K562 (cell line): ENCODE measurements around the gene PDLIM7. TPM values are rescaled to one million over a fixed set of nuclear protein-coding genes. Genes with fewer than 3 reads are reported as not detected.

Experiments
- ATAC-seq: fragments of 200-7000 bp; cut with Tn5 transposase; 3 replicates; pipeline ENCODE4 v1.9.1; 2020; ENCODE audit warnings: moderate library complexity
- BruUV-seq: library from RNA; stranded (reverse); fragments of 400-500 nt; replicated peaks from 2 replicates; lab custom pipeline; 2021; lab: Mats Ljungman, UMichigan
- CTCF ChIA-PET: fragments of 300-600 bp; formaldehyde crosslinking; extraction: SDS; loops from one replicate; lab custom pipeline; 2021; ENCODE audit warnings: low intra/inter-chr PET ratio; lab: Yijun Ruan, JAX
- POLR2A ChIA-PET: fragments of 300-600, 350-650 bp; sonication (Branson Sonifier 250); formaldehyde crosslinking; extraction: SDS; loops from one replicate; lab custom pipeline; 2021; ENCODE audit warnings: antibody characterized with exemption, inconsistent platforms; lab: Yijun Ruan, JAX
- DNase-seq, 4 experiments: peaks; one replicate each; pipeline versions ENCODE4 v3.0.0 to v3.0.0-alpha.2; 2011 to 2018; ENCODE audit warnings: low spot score in 3 of 4, mixed read lengths in 3 of 4; ENCODE audit errors: extremely low read depth in 1 of 4
- FAIRE-seq: peaks from 2 replicates; lab custom pipeline; 2011; peaks lifted over from hg19 to GRCh38; lab: Jason Lieb, UNC
- H2AFZ ChIP-seq: 2 replicates; pipeline ENCODE4 v1.6.0; 2011; ENCODE audit warnings: low read depth, low read length, control low read depth, inconsistent platforms
- H3K27ac ChIP-seq: fragments of 200-600 bp; 3 replicates; pipeline ENCODE4 v1.8.0; 2011; ENCODE audit warnings: low read depth, mild to moderate bottlenecking, control low read depth, inconsistent platforms, low read length, moderate library complexity, mixed read lengths; ENCODE audit errors: extremely low read depth
- H3K27me3 ChIP-seq, 2 experiments: fragments of 300-600 bp in 1 of 2; 2 replicates in 1 of 2; 3 replicates in 1 of 2; pipeline versions ENCODE4 v1.6.0 to v1.8.0; 2011; ENCODE audit warnings: inconsistent platforms in 2 of 2, low read length in 2 of 2, mild to moderate bottlenecking in 1 of 2, mixed read lengths in 1 of 2, moderate library complexity in 1 of 2; ENCODE audit not compliant: control insufficient read depth in 2 of 2, insufficient read depth in 2 of 2
- H3K36me3 ChIP-seq: fragments of 300-600 bp; 3 replicates; pipeline ENCODE4 v1.8.0; 2011; ENCODE audit warnings: mild to moderate bottlenecking, low read length, inconsistent platforms; ENCODE audit not compliant: control insufficient read depth, insufficient read depth
- H3K4me1 ChIP-seq, 2 experiments: fragments of 200-600 bp in 1 of 2; replicated peaks in 1 of 2; 2 replicates in 1 of 2; 3 replicates in 1 of 2; pipeline versions ENCODE4 v1.5.1 to v1.8.0; 2011; ENCODE audit warnings: inconsistent platforms in 2 of 2, low read length in 2 of 2, mild to moderate bottlenecking in 1 of 2, mixed read lengths in 1 of 2, moderate library complexity in 1 of 2; ENCODE audit not compliant: control insufficient read depth in 2 of 2, insufficient read depth in 2 of 2
- H3K4me2 ChIP-seq: 2 replicates; pipeline ENCODE4 v1.6.1; 2011; ENCODE audit warnings: low read length, control low read depth, inconsistent platforms, mixed read lengths; ENCODE audit not compliant: insufficient read depth
- H3K4me3 ChIP-seq: fragments of 200-600 bp; sonication (generic), shearing (Covaris generic); 2 replicates; pipeline ENCODE4 v1.5.1; 2016; ENCODE audit warnings: control low read depth, inconsistent platforms
- H3K79me2 ChIP-seq: fragments of 200-600 bp; 3 replicates; pipeline ENCODE4 v1.8.0; 2011; ENCODE audit warnings: low read length, inconsistent platforms; ENCODE audit not compliant: control insufficient read depth, insufficient read depth
- H3K9ac ChIP-seq, 2 experiments: 2 replicates each; pipeline versions ENCODE4 v1.6.0 to v1.6.1; 2011; ENCODE audit warnings: low read depth in 2 of 2, low read length in 2 of 2, control low read depth in 1 of 2, inconsistent platforms in 1 of 2, mild to moderate bottlenecking in 1 of 2, mixed read lengths in 1 of 2; ENCODE audit not compliant: insufficient read depth in 1 of 2
- H3K9me1 ChIP-seq: one replicate; pipeline ENCODE4 v1.6.0; 2011; ENCODE audit warnings: inconsistent platforms, mild to moderate bottlenecking, low read length, moderate library complexity; ENCODE audit not compliant: control insufficient read depth, insufficient read depth
- H3K9me3 ChIP-seq: replicated peaks from 2 replicates; pipeline ENCODE4 v1.5.1; 2011; ENCODE audit warnings: low read depth, low read length, inconsistent platforms; ENCODE audit not compliant: control insufficient read depth, insufficient read depth
- H4K20me1 ChIP-seq: replicated peaks from 2 replicates; pipeline ENCODE4 v1.6.1; 2011; ENCODE audit warnings: low read length, inconsistent platforms, mixed read lengths; ENCODE audit not compliant: control insufficient read depth, insufficient read depth
- BCLAF1 ChIP-seq, 2 experiments: fragments of 450-650 bp in 1 of 2; IDR thresholded peaks; 2 replicates each; pipeline ENCODE4 v1.6.1; 2011 to 2017; ENCODE audit warnings: low read depth in 2 of 2, antibody characterized with exemption in 1 of 2, borderline replicate concordance in 1 of 2, low read length in 1 of 2, mild to moderate bottlenecking in 1 of 2, mixed read lengths in 1 of 2; ENCODE audit not compliant: control insufficient read depth in 1 of 2
- BRD4 ChIP-seq: fragments of 200-600 bp; sonication (generic); IDR thresholded peaks from 2 replicates; pipeline ENCODE4 v1.6.1; 2017; ENCODE audit warnings: inconsistent platforms
- BRF1 ChIP-seq: IDR thresholded peaks from 3 replicates; pipeline ENCODE4 v1.6.1; 2011; ENCODE audit warnings: borderline replicate concordance, mild to moderate bottlenecking; ENCODE audit not compliant: insufficient read length; ENCODE audit errors: extremely low read depth
- CBFA2T3 ChIP-seq: fragments of 450-650 bp; IDR thresholded peaks from 2 replicates; pipeline ENCODE4 v1.6.1; 2017
- ELF1 ChIP-seq: fragments of 200-800 bp; sonication (Bioruptor generic); IDR thresholded peaks from 2 replicates; pipeline ENCODE4 v1.6.1; 2016; ENCODE audit warnings: missing genetic modification characterization, missing compliant biosample characterization
- EZH2 ChIP-seq: IDR thresholded peaks from 2 replicates; pipeline ENCODE4 v1.6.1; 2012; ENCODE audit warnings: low read depth, mild to moderate bottlenecking, inconsistent platforms, low read length, borderline replicate concordance
- GTF2F1 ChIP-seq: IDR thresholded peaks from 2 replicates; pipeline ENCODE4 v1.6.1; 2011; ENCODE audit warnings: low read depth, low read length, improper control_type of control experiment
- HMG20A ChIP-seq: fragments of 450-650 bp; formaldehyde crosslinking; conservative IDR thresholded peaks from 2 replicates; pipeline ENCODE4 v1.4.0; 2020; ENCODE audit warnings: mild to moderate bottlenecking, mixed read lengths
- JUN ChIP-seq, 2 experiments: sonication (generic) in 1 of 2; formaldehyde crosslinking in 1 of 2; IDR thresholded peaks; 2 replicates each; pipeline versions ENCODE4 v1.6.1 to v1.8.0; 2012 to 2022; ENCODE audit warnings: borderline replicate concordance in 2 of 2, mild to moderate bottlenecking in 2 of 2, improper control_type of control experiment in 1 of 2, low read depth in 1 of 2, low read length in 1 of 2, missing genetic modification reagents in 1 of 2
- NR1H2 ChIP-seq: sonication (generic); formaldehyde crosslinking; IDR thresholded peaks from 2 replicates; pipeline ENCODE4 v1.4.0; 2020; ENCODE audit warnings: mild to moderate bottlenecking, missing genetic modification reagents
- PRPF4 ChIP-seq: fragments of 200-400 bp; formaldehyde crosslinking; IDR thresholded peaks from one replicate; pipeline ENCODE4 v1.6.1; 2017; ENCODE audit warnings: low read length, low read depth, mild to moderate bottlenecking; ENCODE audit not compliant: insufficient read depth, poor library complexity, severe bottlenecking
- RBM25 ChIP-seq: fragments of 200-400 bp; formaldehyde crosslinking; IDR thresholded peaks from 2 replicates; pipeline ENCODE4 v1.6.1; 2018; ENCODE audit warnings: low read length, low read depth, moderate library complexity; ENCODE audit not compliant: severe bottlenecking
- SMARCC2 ChIP-seq: fragments of 450-650 bp; IDR thresholded peaks from 2 replicates; pipeline ENCODE4 v1.6.1; 2017; ENCODE audit warnings: antibody characterized with exemption, moderate library complexity, mild to moderate bottlenecking, low read depth
- ZNF766 ChIP-seq: fragments of 200-800 bp; sonication (Bioruptor generic); conservative IDR thresholded peaks from 2 replicates; pipeline ENCODE4 v1.6.1; 2016; ENCODE audit warnings: missing genetic modification characterization, missing compliant biosample characterization
- whole genome bisulfite sequencing: fragments of 100-300 bp; shearing (Covaris generic); methylation state at CpG from one replicate; pipeline ENCODE4 v1.1.6; 2016; ENCODE audit warnings: low coverage, mixed read lengths; ENCODE audit not compliant: insufficient coverage; ENCODE audit errors: missing lambda C conversion rate; 5-methylcytosine and 5-hydroxymethylcytosine counted together
- in situ Hi-C: fragments of 300-500 bp; cut with MboI; formaldehyde crosslinking; loops from 4 replicates; pipeline ENCODE4 v1.15.0; 2018; ENCODE audit warnings: inconsistent platforms, mixed read lengths
- intact Hi-C: fragments of 100-400 bp; cut with micrococcal nuclease; formaldehyde crosslinking; loops from 2 replicates; pipeline ENCODE4 v1.14.2; 2022
- polyA plus RNA-seq, 8 experiments: library from polyadenylated mRNA; depleted of rRNA in 4 of 8; stranded (reverse) in 5 of 8; unstranded in 3 of 8; fragments of >200 nt; fragmentation: Nextera tagmentation in 2 of 8; fragmentation: Illumina TruSeq in 1 of 8; extraction: Ambion mirVana in 2 of 8; extraction: Trizol in 1 of 8; gene quantifications; 2 replicates each; pipeline versions ENCODE4 v1.2.1 to v1.2.3, GENCODE V29; 2011 to 2014; ENCODE audit warnings: inconsistent platforms in 1 of 8, missing spikeins in 1 of 8
- total RNA-seq, 7 experiments: library from RNA; depleted of rRNA in 6 of 7; stranded (reverse); fragments of >200 nt in 6 of 7; fragmentation: Illumina TruSeq in 2 of 7; extraction: Trizol in 2 of 7; gene quantifications; 2 replicates each; pipeline versions ENCODE4 v1.2.1 to v1.2.3, GENCODE V29; 2011 to 2021; ENCODE audit warnings: low replicate concordance in 1 of 7

The PDLIM7 gene
- total and polyA plus RNA-seq, 9 of the 15 experiments (the other 6 are each of a cell fraction or from before 2014, with no cell fraction given): 2.1 to 124 (median 32.6) TPM

GRCh38 chr5:177476531-177477233 is 20.7 kb downstream of the PDLIM7 start:
- peak overlapping the region; percentile 45; the same call in 2 of the 3 replicates for H3K27ac ChIP-seq
- in situ Hi-C loops (no loop called here), intact Hi-C loops (no loop called here)
- 59% methylated on average over 17 of the region's 18 CpGs for WGBS
- ChIA-PET CTCF (no interaction called here), POLR2A (interaction anchor here (0.6 to 5.4 kb wide), 11 partner anchors 9 to 482 kb away, joined by 3 to 30 read pairs (median 4); no protein-coding TSS in a partner anchor)
- DNase-seq (peak in 1 of 4 experiments; percentile 31), FAIRE-seq (peak; percentile 73), ATAC-seq (no peak)
- peaks cover 35 to 56% of the 10 kb centered on the region in 2 experiments for H3K4me1 ChIP-seq
- no peak overlapping the region for H3K4me3 ChIP-seq
- peak overlapping the region; percentile 56; the same call in 1 of the 2 replicates for H2AFZ ChIP-seq
- H3K4me2 ChIP-seq: no peak overlapping the region
- no peaks in the 10 kb centered on the region for H3K9me3 ChIP-seq
- H3K36me3 ChIP-seq: peaks cover 12% of the 10 kb centered on the region; the same call in 2 of the 3 replicates
- H3K9ac ChIP-seq: no peak overlapping the region
- H3K9me1 ChIP-seq: no peaks in the 10 kb centered on the region
- H4K20me1 ChIP-seq: no peaks in the 10 kb centered on the region
- peaks cover 12% of the 10 kb centered on the region for H3K79me2 ChIP-seq
- H3K27me3 ChIP-seq: no peaks in the 10 kb centered on the region
- no TSS peak for BruUV-seq
- TF ChIP-seq ZNF766 (CRISPR knock-in tag) (no peak), CBFA2T3 (no peak), PRPF4 (no peak), NR1H2 (CRISPR knock-in tag) (no peak), SMARCC2 (no peak), BRD4 (no peak), HMG20A (CRISPR knock-in tag) (no peak), BCLAF1 (IDR thresholded peaks at IDR 0.05; ENCODE audit: borderline replicate concordance in 1 of 2, control insufficient read depth in 1 of 2, low read depth in 2 of 2, low read length in 1 of 2) (no peak), BRF1 (no peak), GTF2F1 (no peak), EZH2 (no peak), ELF1 (tag) (no peak), RBM25 (peak; percentile 29), JUN (IDR thresholded peaks at IDR 0.05; ENCODE audit: borderline replicate concordance, low read depth, low read length) (no peak), JUN (CRISPR knock-in tag; IDR thresholded peaks at IDR 0.05; ENCODE audit: borderline replicate concordance) (no peak)
